Measurements from ENCODE around the gene C11orf58. TPM values are rescaled to one million over a fixed set of nuclear protein-coding genes. Genes with fewer than 3 reads are reported as not detected.

C11orf58 gene
- polyA plus RNA-seq, 1 donor from 2014 or later, result 226 TPM

DNA sequence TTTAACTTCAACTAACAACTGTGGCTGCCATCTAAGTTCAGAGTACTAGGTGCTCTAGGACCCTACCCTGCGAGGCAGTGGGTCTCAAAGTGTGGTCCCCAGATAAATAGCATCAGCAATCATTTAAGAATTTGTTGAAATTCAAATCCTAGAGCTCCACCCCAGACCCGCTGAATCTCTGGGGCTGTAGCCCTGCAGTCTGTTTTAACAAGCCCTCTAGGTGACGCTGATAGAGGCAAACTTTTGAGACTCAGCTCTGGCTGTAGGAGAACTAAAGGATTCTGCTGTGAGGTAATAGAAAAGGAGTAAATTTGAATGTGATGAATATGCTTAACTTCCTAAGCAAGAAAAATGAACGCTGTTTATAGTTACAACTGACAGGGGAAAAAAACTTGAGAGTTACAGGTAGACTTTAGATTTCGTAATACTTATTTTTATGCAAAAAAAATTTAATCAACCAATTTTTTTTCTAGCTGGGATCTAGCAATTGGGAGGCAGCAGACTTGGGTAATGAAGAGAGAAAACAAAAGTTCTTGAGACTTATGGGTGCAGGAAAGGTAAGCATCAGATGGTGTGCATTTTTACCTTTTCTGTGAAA, 5.8 kb downstream of the C11orf58 start:
- Histone ChIP-seq H3K79me2 (replicated peaks; ENCODE audit: insufficient read depth, low read length) (peaks cover 88% of the 10 kb centered on the region), H3K27me3 (ENCODE audit: insufficient read depth, low read depth, low read length) (no peaks in the 10 kb centered on the region), H3F3A (ENCODE audit: insufficient read depth, low read length, poor library complexity, severe bottlenecking) (no peaks in the 10 kb centered on the region), H3K4me3 (ENCODE audit: low read length) (no peak overlapping the region), H3K36me3 (ENCODE audit: insufficient read depth, low read length) (peaks cover 18% of the 10 kb centered on the region), H4K20me1 (ENCODE audit: insufficient read depth) (peaks cover 4% of the 10 kb centered on the region), H3K27ac (ENCODE audit: low read length) (no peak overlapping the region), H3K9me3 (ENCODE audit: low read length) (peaks cover 3% of the 10 kb centered on the region), H2AFZ (ENCODE audit: low read depth, low read length) (no peak overlapping the region), H3K9ac (ENCODE audit: low read length) (no peak overlapping the region), H3K4me2 (ENCODE audit: low read length) (no peak overlapping the region), H3K9me2 (ENCODE audit: insufficient read depth, low read length) (no peaks in the 10 kb centered on the region)
- no peak for TF ChIP-seq RAD21 (conservative IDR thresholded peaks at IDR 0.05)
- TF ChIP-seq EP300 (conservative IDR thresholded peaks at IDR 0.05; ENCODE audit: poor library complexity, severe bottlenecking), result no peak
- no peak for TF ChIP-seq REST (IDR thresholded peaks at IDR 0.05; ENCODE audit: borderline replicate concordance)

DNA sequence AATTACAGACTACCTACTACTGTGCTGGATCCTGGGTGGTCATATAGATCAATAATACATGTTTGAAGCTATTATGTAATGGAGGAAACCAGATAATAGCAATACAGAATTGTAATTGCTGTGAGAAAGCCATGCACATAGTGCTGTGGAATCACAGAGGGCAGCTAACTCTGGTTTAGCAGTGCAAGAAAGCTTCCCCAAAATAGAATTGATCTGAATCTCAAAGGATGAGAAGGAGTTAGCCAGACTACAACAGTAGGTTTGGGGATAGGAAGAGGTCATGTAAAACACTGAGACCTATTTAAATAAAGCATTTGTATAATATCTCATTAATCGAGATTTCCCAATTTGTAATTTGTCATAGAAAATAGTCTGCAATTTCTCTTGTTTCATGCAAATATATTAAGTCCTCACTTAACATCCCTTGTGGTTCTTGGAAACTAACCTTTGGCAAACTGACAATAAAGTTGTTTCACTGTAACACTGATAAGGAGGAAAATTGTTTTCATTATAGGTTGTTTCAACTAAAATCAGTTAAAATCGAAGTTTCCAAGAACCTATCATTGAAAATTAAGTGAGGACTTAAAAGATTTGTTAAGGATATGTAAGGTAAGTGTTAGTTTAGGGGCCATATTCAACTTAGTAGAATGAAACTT, 7.6 kb downstream of the C11orf58 start:
- no peak overlapping the region for H3K4me3 ChIP-seq (ENCODE audit: low read length)
- H4K20me1 ChIP-seq (ENCODE audit: insufficient read depth), result peaks cover 4% of the 10 kb centered on the region
- H3K27ac ChIP-seq (ENCODE audit: low read length), result no peak overlapping the region
- peaks cover 72% of the 10 kb centered on the region for H3K79me2 ChIP-seq (replicated peaks; ENCODE audit: insufficient read depth, low read length)
- TF ChIP-seq POLR2AphosphoS5 (IDR thresholded peaks at IDR 0.05) (no peak), TAF1 (IDR thresholded peaks at IDR 0.05; ENCODE audit: low read depth) (no peak), RAD21 (conservative IDR thresholded peaks at IDR 0.05) (no peak), CTCF (IDR thresholded peaks at IDR 0.05; ENCODE audit: poor library complexity, severe bottlenecking) (no peak), REST (IDR thresholded peaks at IDR 0.05; ENCODE audit: borderline replicate concordance) (no peak), EZH2 (IDR thresholded peaks at IDR 0.05; ENCODE audit: borderline replicate concordance, insufficient read depth, low read length, poor library complexity, severe bottlenecking) (no peak)
- no peaks in the 10 kb centered on the region for H3K27me3 ChIP-seq (ENCODE audit: insufficient read depth, low read depth, low read length)
- no peak overlapping the region for H2AFZ ChIP-seq (ENCODE audit: low read depth, low read length)
- peaks cover 27% of the 10 kb centered on the region for H3K36me3 ChIP-seq (ENCODE audit: insufficient read depth, low read length)
- H3K9ac ChIP-seq (ENCODE audit: low read length), result no peak overlapping the region
- no peaks in the 10 kb centered on the region for H3K9me2 ChIP-seq (ENCODE audit: insufficient read depth, low read length)
- H3K4me2 ChIP-seq (ENCODE audit: low read length), result no peak overlapping the region
- H3K9me3 ChIP-seq (ENCODE audit: low read length), result peaks cover 3% of the 10 kb centered on the region
- no peaks in the 10 kb centered on the region for H3F3A ChIP-seq (ENCODE audit: insufficient read depth, low read length, poor library complexity, severe bottlenecking)
